AG04449 (cell line): ENCODE results near the gene TMC1.

Source experiments
- CTCF ChIA-PET: fragments of 350-600 bp; formaldehyde crosslinking; extraction: SDS; loops from one replicate; lab custom pipeline; 2021; ENCODE audit warnings: antibody characterized with exemption; lab: Yijun Ruan, JAX
- POLR2A ChIA-PET: fragments of 400-600, 350-600 bp; formaldehyde crosslinking; extraction: SDS; loops from one replicate; lab custom pipeline; 2020; ENCODE audit warnings: antibody characterized with exemption, inconsistent platforms; lab: Yijun Ruan, JAX
- DNase-seq: peaks from one replicate; pipeline ENCODE4 v3.0.0-alpha.2; 2010; ENCODE audit warnings: low read depth, low spot score
- H3K4me3 ChIP-seq: 2 replicates; pipeline ENCODE4 v1.5.1; 2011; ENCODE audit warnings: low read depth, mild to moderate bottlenecking, control low read depth, low read length
- TF ChIP-seq, protein P1 (sequence below): IDR thresholded peaks from one replicate; pipeline ENCODE4 v1.5.1; 2011; ENCODE audit warnings: mild to moderate bottlenecking, moderate library complexity, low read length, control low read depth, inconsistent platforms; ENCODE audit not compliant: insufficient read depth; ENCODE audit errors: missing control alignments

The TMC1 gene

DNA sequence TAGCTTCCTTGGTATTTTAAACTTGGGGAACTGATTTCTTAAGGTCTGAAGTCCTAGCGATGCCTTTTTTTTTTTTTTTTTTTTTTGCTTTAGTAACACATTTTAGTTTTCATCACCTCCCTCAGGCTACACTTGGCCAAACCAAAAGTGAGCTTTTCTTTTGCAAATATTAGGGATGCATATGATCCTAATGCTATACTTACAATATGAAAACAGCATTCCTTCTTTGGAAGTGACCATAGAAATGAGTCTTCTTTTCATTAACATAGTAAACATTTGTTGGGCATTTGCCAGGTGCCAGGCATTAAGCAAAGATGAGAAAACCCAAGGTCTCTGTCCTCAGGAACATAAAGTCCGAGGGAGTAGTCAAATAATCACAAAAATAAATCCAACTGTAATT lies 241.6 kb downstream of the TMC1 start:
- ChIA-PET CTCF (interaction anchor here (0.8 to 2.6 kb wide), 5 partner anchors 9 to 492 kb away, joined by 3 to 14 read pairs (median 3); no protein-coding TSS in a partner anchor), POLR2A (interaction anchor here (0.7 kb wide), 1 partner anchor 64 kb away, joined by 4 read pairs; no protein-coding TSS in a partner anchor)
- TF ChIP-seq, protein P1, sequence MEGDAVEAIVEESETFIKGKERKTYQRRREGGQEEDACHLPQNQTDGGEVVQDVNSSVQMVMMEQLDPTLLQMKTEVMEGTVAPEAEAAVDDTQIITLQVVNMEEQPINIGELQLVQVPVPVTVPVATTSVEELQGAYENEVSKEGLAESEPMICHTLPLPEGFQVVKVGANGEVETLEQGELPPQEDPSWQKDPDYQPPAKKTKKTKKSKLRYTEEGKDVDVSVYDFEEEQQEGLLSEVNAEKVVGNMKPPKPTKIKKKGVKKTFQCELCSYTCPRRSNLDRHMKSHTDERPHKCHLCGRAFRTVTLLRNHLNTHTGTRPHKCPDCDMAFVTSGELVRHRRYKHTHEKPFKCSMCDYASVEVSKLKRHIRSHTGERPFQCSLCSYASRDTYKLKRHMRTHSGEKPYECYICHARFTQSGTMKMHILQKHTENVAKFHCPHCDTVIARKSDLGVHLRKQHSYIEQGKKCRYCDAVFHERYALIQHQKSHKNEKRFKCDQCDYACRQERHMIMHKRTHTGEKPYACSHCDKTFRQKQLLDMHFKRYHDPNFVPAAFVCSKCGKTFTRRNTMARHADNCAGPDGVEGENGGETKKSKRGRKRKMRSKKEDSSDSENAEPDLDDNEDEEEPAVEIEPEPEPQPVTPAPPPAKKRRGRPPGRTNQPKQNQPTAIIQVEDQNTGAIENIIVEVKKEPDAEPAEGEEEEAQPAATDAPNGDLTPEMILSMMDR = no peak
- no peak overlapping the region for H3K4me3 ChIP-seq
- DNase-seq = no peak

DNA sequence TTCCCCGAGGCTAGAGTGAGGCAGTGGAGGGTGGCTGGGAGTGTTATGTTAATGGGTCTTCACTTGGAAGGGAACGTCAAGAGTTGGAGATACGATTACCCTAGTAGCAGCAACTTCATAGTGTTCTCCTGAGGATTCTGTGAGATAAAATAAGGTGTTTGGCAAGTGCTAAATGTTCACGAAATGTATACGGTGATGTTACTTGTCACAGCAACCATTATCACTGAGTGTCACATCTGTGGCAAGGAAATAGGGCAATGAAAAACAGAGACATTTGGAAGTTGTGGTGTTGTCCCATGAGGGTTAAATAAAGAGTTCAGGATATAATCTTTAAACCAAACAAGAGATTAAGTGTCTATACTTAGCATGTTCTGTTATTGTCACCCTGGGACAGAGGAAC lies 248.1 kb downstream of the TMC1 start:
- no peak overlapping the region for H3K4me3 ChIP-seq
- ChIA-PET POLR2A (no interaction called here), CTCF (no interaction called here)
- DNase-seq = no peak
- TF ChIP-seq, protein P1 = no peak

DNA sequence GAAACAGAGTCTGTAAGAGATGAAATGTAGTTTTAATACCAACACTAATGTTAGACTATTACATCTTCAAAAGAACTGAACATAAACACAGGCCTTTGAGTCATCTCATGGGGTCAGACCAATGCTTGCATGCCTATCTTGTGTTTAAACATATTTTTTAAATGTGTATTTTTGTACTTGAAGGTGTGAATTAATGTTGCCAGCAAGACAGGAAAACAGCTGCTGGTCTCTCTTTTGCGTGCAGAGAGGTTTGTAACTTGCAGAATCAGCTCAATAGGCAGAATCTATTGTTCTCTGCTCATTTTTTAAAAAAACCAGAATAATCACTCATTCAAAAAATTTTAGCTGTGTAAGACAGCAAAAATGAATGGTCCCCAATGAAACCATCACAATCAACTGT lies 251.3 kb downstream of the TMC1 start:
- POLR2A ChIA-PET = no interaction called here
- CTCF ChIA-PET = interaction anchor here (1.5 kb wide), 1 partner anchor 10 kb away, joined by 3 read pairs; no protein-coding TSS in a partner anchor
- TF ChIP-seq, protein P1 = no peak
- DNase-seq = no peak
- H3K4me3 ChIP-seq = no peak overlapping the region

DNA sequence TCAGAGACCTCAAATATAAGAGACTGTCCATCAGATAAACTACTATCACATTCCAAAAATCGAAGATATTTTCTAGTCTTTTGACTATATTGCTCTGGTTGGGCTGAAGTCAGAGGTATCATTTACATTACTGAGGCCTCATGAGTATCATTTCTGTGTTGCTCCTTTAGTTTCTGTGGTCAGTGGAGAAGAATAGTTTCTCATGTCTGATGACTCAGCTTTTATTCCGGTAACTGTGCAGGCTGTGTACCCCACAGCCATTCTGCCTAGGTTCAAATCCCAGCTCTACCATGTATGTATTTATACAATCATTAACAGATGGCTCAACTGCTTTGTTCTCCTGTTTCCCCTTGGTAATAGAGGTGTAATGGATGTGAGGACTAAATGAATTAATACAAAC lies 252.2 kb downstream of the TMC1 start:
- TF ChIP-seq, protein P1 = no peak
- CTCF ChIA-PET = no interaction called here
- DNase-seq = no peak
- H3K4me3 ChIP-seq = no peak overlapping the region
- POLR2A ChIA-PET = no interaction called here

DNA sequence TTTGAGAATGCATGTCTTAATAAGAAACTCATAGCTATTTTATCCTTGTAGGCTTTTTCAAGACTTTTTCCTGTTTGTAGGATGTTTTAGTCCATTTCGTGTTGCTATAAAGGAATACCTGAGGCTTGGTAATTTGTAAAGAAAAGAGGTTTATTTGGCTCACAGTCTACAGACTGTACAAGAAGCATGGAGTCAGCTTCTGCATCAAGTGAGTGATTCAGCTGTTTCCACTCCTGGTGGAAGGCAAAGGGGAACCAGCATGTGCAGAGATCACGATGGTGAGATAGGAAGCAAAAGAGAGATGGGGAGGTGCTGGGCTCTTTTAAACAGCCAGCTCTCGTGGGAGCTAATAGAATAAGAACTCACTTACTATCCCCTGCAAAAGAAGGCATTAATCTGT lies 254.2 kb downstream of the TMC1 start:
- TF ChIP-seq, protein P1 = no peak
- no peak for DNase-seq
- ChIA-PET POLR2A (no interaction called here), CTCF (interaction anchor here (1.8 kb wide), 1 partner anchor 495 kb away, joined by 6 read pairs; no protein-coding TSS in a partner anchor)
- no peak overlapping the region for H3K4me3 ChIP-seq

DNA sequence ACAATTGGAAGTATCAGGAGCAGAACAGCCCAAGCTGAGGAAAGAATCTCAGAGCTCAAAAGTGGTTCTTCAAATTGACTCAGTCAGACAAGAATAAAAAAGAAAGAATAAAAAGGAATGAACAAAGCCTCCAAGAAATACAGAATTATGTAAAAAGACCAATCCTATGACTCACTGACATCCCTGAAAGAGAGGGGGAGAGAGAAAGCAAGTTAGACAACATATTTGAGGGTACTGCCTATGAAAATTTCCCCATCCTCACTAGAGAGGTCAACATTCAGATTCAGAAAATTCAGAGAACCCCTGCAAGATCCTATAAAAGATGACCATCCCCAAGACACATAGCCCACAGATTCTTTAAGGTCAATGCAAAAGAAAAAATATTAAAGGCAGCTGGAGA lies 258.2 kb downstream of the TMC1 start:
- no peak for DNase-seq
- no peak overlapping the region for H3K4me3 ChIP-seq
- ChIA-PET POLR2A (interaction anchor here (1.2 kb wide), 1 partner anchor 415 kb away, joined by 4 read pairs; the partner anchor contains the start of gene ZFAND5), CTCF (interaction anchor here (2.2 kb wide), 1 partner anchor 499 kb away, joined by 6 read pairs; no protein-coding TSS in a partner anchor)
- TF ChIP-seq, protein P1 = no peak
